GM18498 (cell line): ENCODE data around the gene FAM222A.

ENCODE experiments used
- ATAC-seq: cut with Tn5 transposase; IDR thresholded peaks from one replicate; pipeline ENCODE4 v1.9.1; 2021; ENCODE audit warnings: mild to moderate bottlenecking, moderate library complexity; ENCODE audit not compliant: unreplicated experiment

FAM222A gene

GRCh38 chr12:109724321-109724892, 10.8 kb downstream of the FAM222A start:
- no peak for ATAC-seq

- no peak for ATAC-seq
These were observed 11.9 kb downstream of the FAM222A start for GRCh38 chr12:109725321-109726105.

GRCh38 chr12:109726106-109726497, 12.5 kb downstream of the FAM222A start:
- no peak for ATAC-seq

- no peak for ATAC-seq
These were observed 12.9 kb downstream of the FAM222A start for GRCh38 chr12:109726511-109727038.

- no peak for ATAC-seq
These were observed 13.6 kb downstream of the FAM222A start for GRCh38 chr12:109727039-109727723.

- no peak for ATAC-seq
These were observed 14.4 kb downstream of the FAM222A start for GRCh38 chr12:109727746-109728726.

- no peak for ATAC-seq
These were observed 15.3 kb downstream of the FAM222A start for GRCh38 chr12:109728921-109729320.

GRCh38 chr12:109729371-109729781, 15.8 kb downstream of the FAM222A start:
- no peak for ATAC-seq

GRCh38 chr12:109729801-109730200, 16.2 kb downstream of the FAM222A start:
- ATAC-seq: no peak

- no peak for ATAC-seq
These were observed 16.9 kb downstream of the FAM222A start for GRCh38 chr12:109730306-109731145.

GRCh38 chr12:109731231-109731731, 17.7 kb downstream of the FAM222A start:
- no peak for ATAC-seq

GRCh38 chr12:109731806-109732205, 18.2 kb downstream of the FAM222A start:
- no peak for ATAC-seq

- no peak for ATAC-seq
These were observed 19.0 kb downstream of the FAM222A start for GRCh38 chr12:109732321-109733305.

- no peak for ATAC-seq
These were observed 20.8 kb downstream of the FAM222A start for GRCh38 chr12:109734219-109735000.

- ATAC-seq: no peak
These were observed 21.5 kb downstream of the FAM222A start for GRCh38 chr12:109735051-109735521.

- no peak for ATAC-seq
These were observed 22.4 kb downstream of the FAM222A start for GRCh38 chr12:109735825-109736551.
